Ishikawa (cell line): ENCODE results near the gene MADCAM1.

Source experiments
- CEBPB ChIP-seq: IDR thresholded peaks from 2 replicates; pipeline ENCODE4 v1.6.1; 2012
- CREB1 ChIP-seq: IDR thresholded peaks from 2 replicates; pipeline ENCODE4 v1.6.1; 2012; ENCODE audit warnings: low read depth
- EGR1 ChIP-seq: IDR thresholded peaks from 2 replicates; pipeline ENCODE4 v1.6.1; 2012
- EP300 ChIP-seq: IDR thresholded peaks from 2 replicates; pipeline ENCODE4 v1.6.1; 2012; ENCODE audit warnings: borderline replicate concordance
- FOXM1 ChIP-seq: IDR thresholded peaks from 2 replicates; pipeline ENCODE4 v1.6.1; 2012; ENCODE audit warnings: low read depth, borderline replicate concordance
- MAX ChIP-seq: IDR thresholded peaks from 2 replicates; pipeline ENCODE4 v1.6.1; 2012
- NFIC ChIP-seq: IDR thresholded peaks from 2 replicates; pipeline ENCODE4 v1.6.1; 2012
- RAD21 ChIP-seq: IDR thresholded peaks from 2 replicates; pipeline ENCODE4 v1.6.1; 2012; ENCODE audit warnings: low read depth
- REST ChIP-seq: IDR thresholded peaks from 2 replicates; pipeline ENCODE4 v1.6.1; 2012; ENCODE audit warnings: low read depth, mild to moderate bottlenecking
- TAF1 ChIP-seq: IDR thresholded peaks from 2 replicates; pipeline ENCODE4 v1.6.1; 2012; ENCODE audit warnings: low read depth, mild to moderate bottlenecking
- TCF12 ChIP-seq: IDR thresholded peaks from 2 replicates; pipeline ENCODE4 v1.6.1; 2012; ENCODE audit warnings: low read depth
- TEAD4 ChIP-seq: IDR thresholded peaks from 2 replicates; pipeline ENCODE4 v1.6.1; 2012
- USF1 ChIP-seq: IDR thresholded peaks from 2 replicates; pipeline ENCODE4 v1.6.1; 2012
- YY1 ChIP-seq: IDR thresholded peaks from 2 replicates; pipeline ENCODE4 v1.6.1; 2012; ENCODE audit warnings: low read depth
- ZBTB7A ChIP-seq: IDR thresholded peaks from 2 replicates; pipeline ENCODE4 v1.6.1; 2012; ENCODE audit warnings: low read depth

The MADCAM1 gene

GRCh38 chr19:496112-496665 is at the start of gene MADCAM1:
TSS of gene MADCAM1 (plus strand) at chr19:496486. CDS start at chr19:496500, 14 bp downstream.
- TF ChIP-seq EGR1 (no peak), FOXM1 (no peak), MAX (no peak), CEBPB (no peak), TCF12 (no peak), ZBTB7A (no peak), NFIC (no peak), TEAD4 (no peak), TAF1 (no peak), RAD21 (no peak), REST (no peak)

- no peak for TF ChIP-seq CREB1
- no peak for TF ChIP-seq RAD21
- no peak for TF ChIP-seq TCF12
- no peak for TF ChIP-seq ZBTB7A
These were observed 49.2 kb upstream of the MADCAM1 start for GRCh38 chr19:447064-447426.

GRCh38 chr19:447816-448560 is 48.3 kb upstream of the MADCAM1 start:
- TF ChIP-seq ZBTB7A, result no peak
- TF ChIP-seq CREB1, result no peak
- no peak for TF ChIP-seq YY1
- TF ChIP-seq REST, result no peak
- no peak for TF ChIP-seq NFIC
- TF ChIP-seq RAD21, result no peak
- no peak for TF ChIP-seq CEBPB
- no peak for TF ChIP-seq TAF1
- TF ChIP-seq FOXM1, result no peak
- no peak for TF ChIP-seq EP300
- no peak for TF ChIP-seq EGR1
- no peak for TF ChIP-seq MAX
- no peak for TF ChIP-seq USF1
- TF ChIP-seq TCF12, result no peak

- TF ChIP-seq EP300, result no peak
- TF ChIP-seq ZBTB7A, result no peak
- TF ChIP-seq CREB1, result no peak
- no peak for TF ChIP-seq FOXM1
These were observed 46.4 kb upstream of the MADCAM1 start for GRCh38 chr19:449916-450315.

- TF ChIP-seq USF1 (no peak), RAD21 (no peak), CEBPB (no peak), REST (no peak), ZBTB7A (no peak), EP300 (no peak), NFIC (no peak), MAX (no peak)
These were observed 43.5 kb upstream of the MADCAM1 start for GRCh38 chr19:452829-453228.
